NOMO-1 (cell line): ENCODE results near the gene MAGI1.

Experiments used
- DNase-seq, 2 experiments: peaks; one replicate each; lab custom pipeline; 2025; ENCODE audit not compliant: unreplicated experiment in 2 of 2; lab: John Stamatoyannopoulos, UW

Gene MAGI1

DNA sequence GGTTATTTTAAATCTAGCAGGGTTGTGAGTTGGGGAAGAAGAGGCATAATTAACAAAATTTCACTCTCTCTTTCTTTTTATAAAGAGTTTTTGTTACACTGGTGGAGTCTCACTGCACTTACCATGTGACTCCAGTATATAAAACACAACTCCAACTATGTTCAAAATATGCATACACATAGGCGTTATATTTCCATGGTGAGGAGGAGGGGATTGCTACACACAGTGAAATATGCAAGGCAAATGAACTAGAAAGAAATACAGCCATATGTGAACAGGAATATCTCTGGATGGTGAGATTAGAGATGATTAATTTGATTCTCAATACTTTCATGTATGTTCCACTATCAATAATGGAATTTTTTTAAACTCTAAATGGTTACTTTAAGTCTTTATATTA lies 385.0 kb downstream of the MAGI1 start:
- no peak for DNase-seq

DNA sequence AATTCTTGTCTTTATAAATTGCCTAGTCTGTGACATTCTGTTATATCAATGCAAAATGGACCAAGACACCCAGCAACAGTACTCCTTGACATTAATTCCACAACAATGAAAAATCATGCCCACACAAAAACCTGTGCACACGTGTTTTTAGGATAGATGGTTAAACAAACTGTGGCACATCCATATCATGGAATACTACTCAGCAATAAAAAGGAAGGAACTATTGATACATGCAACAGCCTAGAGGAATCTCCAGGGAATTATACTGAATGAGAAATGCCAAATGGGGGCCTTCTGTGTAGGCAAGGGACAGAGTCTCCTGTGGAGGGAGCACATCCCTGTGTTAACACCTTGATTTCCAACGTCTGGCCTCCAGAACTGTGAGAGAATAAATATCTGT lies 388.5 kb downstream of the MAGI1 start:
- DNase-seq = no peak

DNA sequence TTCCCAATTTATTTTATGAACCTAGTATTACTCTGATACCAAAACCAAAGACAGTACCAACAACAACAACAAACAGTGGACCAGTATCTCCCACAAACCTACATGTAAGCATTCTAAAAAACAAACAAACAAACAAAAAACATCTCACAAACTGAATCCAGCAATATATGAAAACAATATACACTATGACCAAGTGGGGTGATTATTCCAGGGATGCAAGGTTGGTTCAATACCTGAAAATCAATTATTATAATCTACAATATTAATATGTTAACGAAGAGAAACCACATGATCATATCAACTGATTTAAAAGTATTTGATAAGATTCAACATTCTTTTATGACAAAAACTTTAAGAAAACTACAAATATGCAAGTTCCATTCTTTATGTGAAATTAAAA lies 391.3 kb downstream of the MAGI1 start:
- no peak for DNase-seq

DNA sequence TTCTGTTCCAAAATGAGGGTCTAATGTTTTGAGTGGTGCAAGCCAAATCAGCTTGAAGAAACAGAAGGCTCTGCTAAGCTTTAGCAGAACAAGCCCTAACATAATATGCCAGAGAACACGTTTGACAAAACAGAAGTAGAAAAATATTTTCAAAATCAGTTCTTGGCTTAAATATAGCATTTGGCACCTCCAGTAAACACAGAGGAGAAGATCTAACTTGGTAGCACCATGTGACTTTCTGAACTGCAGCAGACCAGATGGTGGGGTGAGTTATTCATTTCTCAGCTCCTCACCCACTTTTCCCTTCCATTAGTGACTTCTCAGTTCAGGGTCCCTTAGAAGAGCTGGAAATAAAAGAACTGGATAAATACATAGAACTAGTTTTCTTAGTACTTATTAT lies 395.8 kb downstream of the MAGI1 start:
- no peak for DNase-seq

DNA sequence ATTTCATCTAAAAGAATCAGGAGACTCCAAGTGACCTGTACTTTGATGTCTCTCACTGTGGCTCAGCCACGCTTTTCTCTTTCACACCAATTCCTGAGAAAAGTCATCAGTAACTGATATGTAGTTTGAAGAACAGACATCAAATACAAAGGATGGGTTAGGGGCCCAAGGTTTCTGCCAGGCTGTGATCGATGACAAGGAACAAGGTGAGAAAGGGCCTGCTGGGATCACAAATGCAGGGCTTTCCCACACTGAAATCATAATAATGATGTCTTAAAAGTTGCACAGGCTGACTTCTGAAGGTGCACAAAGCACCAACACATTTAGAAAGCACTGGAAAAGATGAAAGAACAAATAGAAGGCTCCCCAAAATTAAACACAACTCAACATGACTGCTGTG lies 396.9 kb downstream of the MAGI1 start:
- no peak for DNase-seq

DNA sequence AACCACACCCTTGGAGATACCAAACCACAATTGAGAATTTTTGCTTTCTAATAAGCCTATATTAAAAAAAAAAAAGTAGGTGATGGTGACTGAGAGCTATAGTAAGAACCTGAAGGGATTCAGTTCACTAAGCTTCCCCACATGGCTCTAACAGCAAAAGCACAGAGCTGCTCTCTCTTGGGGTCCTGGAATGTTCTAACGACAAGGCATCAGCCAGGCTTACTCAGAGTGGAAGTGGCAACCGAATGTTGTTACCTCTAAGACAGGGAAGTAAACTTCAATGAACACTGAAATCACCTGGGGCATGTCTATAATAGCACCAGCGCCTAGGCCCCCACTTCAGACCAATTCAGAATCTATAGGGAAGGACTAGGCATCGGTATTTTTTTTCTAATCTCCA lies 397.7 kb downstream of the MAGI1 start:
- DNase-seq = no peak

DNA sequence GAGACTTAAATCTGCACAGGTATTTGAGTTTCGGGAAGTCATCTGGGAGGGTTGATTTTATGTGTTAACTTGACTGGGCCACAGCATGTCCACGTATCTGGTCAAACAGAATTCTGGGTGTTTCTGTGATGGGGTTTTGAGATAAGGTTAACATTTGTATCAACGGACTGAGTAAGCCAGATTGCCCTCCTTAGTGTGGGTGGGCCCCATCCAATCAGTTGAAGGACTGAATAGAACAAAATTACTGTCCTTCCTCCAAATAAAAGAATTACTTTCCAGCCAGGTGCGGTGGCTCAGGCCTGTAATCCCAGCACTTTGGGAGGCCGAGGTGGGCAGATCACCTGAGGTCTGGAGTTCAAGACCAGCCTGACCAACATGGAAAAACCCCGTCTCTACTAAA lies 399.3 kb downstream of the MAGI1 start:
- DNase-seq = no peak

DNA sequence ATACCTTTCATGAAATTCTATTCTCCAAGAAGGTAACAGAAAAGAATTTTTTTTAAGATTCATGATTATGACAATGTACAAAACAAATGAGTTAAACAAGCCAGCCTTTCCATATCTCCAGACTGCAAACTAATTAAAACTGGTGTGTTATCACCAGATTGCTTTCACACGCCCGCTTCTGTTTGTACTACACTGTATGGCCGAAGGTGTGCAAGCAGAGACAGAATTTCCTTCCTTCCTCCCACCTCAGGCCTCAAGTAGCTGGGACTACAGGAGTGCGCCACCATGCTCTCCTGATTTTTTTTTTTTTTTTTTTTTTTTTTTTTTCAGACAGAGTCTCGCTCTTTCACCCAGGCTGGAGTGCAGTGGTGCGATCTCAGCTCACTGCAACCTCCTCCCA lies 400.4 kb downstream of the MAGI1 start:
- no peak for DNase-seq

DNA sequence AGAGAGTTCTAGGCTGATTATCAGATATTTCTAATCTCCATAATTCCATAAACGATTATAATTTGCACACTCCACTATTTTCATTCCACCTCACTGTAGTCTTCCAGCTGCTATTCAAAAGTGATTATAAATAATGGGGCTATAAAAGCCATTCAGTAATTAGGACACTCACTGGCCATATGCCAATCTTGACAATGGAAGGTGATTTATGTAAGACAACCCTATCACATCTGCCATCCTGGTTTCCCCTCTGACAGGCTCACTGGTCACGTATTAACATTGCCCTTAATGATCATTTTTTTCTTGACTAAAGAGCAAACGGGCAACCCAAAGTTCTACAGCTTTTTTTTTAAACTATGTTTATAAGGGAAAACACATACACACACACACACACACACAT lies 402.4 kb downstream of the MAGI1 start:
- no peak for DNase-seq

DNA sequence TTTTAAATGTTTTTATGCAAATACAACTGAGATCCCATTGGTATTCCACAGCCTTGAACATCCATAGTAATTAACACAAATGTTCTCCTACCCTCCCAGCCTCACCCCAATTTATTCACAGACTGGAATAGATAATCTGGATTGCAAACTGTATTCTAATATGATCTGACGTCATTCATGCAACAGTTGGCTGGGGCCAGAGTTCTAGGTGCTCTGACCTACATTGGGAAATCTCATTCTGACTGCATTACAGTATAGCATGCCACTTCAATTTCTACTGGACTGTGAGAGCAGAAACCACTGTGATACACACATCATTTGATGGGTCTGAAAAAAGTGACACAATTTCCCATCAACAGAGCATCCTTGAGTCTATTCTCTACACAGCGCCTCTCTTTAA lies 403.1 kb downstream of the MAGI1 start:
- no peak for DNase-seq

DNA sequence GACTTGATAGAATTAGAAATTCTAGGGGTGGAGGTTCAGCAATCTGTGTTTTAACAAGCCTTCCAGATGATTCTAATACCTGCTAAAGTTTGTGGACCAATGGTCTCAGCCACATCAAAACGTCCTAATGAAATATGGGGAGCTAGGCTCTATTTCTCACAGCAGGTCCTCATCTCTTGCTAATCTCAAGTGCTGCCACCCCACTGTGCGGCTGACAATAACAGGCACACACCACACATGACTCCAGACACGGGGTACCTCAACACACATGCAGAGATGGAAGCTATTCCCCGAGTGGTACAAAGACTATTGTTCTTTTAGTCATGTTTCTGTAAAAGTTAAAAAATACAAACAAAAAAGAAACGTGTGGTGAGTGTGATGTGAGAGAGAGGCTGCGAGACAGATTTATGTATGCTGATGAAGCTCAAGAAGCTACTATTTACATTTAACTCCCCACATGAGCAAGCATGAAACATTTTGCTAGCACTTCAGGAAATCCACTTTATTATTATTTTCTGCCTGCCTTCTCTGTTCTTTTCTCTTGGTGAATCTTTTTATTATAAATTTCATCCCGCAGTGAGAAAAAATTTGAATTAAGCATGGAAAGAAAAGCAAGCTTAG lies 405.6 kb downstream of the MAGI1 start:
- no peak for DNase-seq

DNA sequence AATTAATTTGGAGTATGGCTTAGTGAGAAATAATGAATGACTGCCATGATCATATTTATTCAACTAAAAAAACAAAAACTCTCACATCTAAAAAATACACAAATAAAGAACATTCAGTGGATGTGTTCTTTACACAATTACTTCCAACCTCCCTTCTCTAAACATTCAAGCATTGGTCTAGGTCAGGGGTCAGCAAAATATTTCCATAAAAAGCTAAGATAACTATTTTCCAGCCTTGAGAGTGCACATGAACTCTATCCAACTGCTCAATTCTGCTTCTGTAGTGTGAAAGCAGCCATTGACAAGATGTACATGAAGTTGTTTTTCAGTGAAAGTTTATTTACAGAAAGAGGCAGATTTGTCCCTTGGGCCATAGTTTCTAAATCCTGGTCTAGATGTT lies 406.3 kb downstream of the MAGI1 start:
- no peak for DNase-seq

DNA sequence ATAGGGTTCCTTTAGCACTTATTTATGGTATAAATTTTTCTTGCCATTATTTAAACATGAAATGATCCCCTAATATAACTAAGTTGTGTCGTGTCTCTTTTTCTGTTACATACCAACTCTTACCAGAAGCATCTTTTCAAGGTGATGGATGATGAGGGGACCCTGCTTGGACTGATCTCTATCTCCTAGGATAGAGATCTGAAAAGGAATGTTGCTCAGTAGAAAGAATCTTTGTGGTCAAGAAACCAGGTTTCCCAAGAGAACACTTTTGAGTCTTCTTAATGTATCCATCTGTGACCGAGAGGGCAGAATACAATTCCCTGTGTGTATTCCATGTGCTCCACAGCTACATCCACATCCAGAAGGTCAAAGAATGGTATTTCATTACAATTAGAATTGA lies 409.7 kb downstream of the MAGI1 start:
- DNase-seq = no peak

DNA sequence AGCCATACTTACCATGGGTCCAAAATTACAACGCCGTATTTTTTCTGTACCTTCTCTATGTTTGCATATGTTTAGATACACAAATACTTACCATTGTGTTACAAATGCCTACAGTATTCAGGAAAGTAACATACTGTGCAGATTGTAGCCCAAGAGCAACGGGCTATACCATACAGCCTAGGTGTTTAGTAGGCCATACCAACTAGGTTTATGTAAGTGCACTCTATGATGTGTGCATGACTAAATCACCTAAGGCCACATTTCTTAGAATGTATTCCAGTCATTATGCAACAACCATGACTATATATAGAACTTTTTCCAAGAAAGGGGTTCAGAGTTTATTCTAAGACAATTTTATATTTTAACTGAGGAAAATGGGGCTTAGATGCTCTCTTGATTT lies 411.7 kb downstream of the MAGI1 start:
- no peak for DNase-seq

DNA sequence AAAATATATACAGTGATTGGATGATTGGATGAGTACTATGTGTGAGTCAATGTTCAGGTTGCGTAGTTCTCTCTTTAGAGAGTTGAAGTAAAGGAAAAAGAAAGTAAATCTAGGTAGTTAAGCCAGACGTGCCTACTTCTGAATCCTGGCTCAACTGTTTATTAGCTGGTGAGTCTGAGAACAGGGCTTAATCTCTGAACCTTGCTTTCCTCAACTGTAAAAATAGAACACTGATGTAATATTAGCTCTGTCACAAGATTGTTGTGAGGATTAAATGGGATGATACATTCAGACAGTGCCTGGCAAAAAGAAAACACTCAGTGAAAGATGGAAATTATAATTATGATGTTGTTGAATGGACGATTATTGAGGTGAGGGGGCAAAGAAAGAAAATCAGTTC lies 413.4 kb downstream of the MAGI1 start:
- no peak for DNase-seq

DNA sequence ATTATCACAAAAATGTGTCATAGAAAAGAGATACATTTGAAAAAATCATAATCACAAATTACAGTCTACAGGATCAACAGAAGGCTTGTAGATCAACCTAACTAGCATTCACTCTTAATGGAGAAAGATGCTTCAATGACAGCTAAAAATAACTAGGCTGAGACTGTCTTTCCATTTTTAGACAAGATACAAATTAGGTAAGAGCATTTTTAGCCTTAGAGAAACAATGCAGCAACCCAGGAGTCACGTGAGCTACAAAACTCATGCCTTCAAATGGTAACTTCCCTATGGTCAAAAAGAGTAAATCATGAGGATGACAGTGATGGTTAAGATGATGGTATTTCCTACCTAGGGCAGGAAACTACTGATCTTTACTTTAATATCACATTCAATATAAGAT lies 415.4 kb downstream of the MAGI1 start:
- DNase-seq = no peak

DNA sequence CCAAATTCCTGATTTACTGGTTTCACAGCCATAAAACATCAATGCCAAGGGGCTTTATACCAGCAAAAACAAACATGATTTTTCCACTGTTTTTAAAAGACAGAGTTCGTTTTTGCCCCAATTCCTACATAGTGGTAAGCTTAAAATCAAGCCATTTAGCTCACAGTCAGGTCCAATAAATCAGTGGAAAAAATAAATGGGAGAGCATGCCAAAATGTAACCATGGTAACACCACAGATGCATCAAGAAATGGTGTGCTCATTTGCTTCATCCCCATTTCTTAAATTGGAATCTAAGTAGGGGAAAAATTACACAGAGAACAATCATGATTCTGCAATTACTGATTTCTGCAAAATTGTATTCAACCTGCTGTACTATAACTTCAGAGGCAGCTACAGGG lies 418.8 kb downstream of the MAGI1 start:
- no peak for DNase-seq

DNA sequence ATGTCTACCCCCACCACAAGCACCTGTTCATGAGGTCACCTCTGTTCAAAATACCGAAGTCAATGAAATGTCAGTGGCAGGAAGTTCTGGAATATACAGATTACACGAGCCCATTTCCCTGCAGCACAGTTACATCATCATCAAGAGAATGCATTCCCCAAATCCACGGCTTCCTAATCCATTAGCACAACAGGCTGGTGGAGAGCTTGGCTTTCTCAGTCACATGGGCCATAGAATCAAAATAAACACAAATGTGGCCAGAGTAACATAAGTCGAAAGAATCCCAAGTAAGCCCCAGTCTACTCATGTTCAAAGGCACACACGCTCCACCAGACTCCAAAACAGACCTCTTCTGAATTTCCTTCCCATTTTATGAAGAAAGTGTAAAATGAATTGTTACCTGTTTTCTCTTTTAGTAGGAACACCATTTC lies 419.3 kb downstream of the MAGI1 start:
- no peak for DNase-seq

DNA sequence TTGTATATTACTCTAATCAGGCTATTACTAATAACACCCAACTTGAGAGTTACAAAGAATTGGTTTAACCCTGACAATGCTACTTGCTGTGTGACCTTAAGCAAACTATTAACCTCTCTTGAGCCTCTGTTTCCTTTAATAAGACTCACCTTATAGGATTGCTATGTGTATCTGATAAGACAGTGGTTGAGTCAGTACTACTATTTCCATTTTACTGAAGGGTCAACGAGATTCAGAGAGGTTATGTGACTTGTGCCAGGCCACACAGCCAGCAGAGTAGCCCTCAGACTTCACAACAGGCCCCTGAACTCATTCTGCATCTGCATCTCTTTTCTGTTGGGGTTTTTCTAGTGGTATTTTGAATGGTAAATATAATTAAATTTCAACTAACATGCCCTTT lies 420.1 kb downstream of the MAGI1 start:
- no peak for DNase-seq

DNA sequence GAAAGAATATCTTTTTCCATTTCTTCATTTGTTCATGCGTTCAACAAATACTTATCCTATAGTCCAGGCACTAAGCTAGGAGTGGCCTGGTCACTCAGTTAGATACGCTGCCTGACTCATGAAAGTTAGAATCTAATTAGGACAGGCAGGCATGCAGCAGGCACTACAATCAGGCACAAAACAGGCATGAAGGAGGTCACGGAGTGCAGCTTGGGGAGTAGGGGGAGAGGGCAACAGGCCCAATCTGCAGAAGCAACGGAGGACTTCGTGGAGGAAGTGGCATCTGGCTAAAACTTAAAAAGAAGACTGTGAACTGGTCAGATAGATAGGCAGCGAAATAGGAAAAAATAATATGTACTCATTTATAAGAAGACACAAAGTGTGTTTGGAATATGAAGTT lies 420.9 kb downstream of the MAGI1 start:
- DNase-seq = no peak

DNA sequence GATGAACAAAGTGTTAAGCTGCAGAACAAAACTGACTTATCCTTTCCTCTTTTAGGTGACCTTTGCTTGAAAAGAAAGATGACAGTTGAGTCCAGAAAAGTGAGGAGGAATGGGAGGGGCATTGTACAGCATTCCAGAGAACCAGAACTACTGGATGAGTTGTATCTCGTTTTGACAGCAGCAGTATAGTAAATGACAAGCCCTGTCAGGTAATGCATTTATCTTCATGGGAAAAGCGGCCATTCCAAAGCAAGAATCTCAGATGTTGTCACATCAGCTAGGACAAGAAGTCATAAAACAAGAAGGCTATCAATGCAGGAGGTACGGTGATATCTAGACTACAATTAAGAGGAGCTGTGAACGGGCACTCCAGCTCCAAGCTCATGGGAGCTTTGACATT lies 421.5 kb downstream of the MAGI1 start:
- DNase-seq = no peak

DNA sequence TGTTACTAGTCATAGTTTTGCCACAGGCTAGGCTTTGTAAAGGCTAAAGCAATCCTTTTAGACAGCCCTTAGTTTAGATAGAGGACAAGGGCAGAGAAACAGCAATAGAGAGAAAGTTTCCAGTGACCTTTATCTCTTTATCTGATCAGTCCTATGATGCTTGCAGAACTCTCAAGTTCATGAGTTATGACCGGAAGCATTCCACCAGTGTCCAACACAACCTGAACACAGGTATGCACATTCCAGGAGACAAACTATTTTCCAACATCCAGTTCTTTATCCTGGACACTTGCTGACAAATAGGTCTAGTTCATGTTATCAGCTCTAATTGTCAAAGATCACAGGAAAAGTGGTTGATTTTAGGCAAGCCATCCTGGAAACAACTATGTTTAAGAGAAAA lies 422.2 kb downstream of the MAGI1 start:
- DNase-seq = no peak

DNA sequence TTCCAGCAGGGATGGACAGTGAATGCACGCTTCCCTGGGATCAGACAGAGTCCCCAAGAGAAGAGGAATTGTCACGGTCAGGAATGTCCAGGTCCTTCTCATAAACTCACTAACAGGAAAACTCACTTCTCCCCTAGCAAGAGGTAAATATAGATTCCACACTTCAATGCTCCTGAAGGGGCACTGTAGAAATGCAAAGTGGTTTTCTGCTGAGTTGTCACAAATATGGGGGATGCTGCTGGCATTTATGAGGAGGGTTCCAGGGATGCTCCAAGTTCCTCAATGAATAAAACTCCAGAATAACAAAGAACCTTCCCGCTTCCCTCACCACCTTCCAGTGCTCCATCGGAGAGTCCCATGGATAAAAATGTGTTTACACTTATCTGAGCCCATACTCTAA lies 423.4 kb downstream of the MAGI1 start:
- DNase-seq = no peak

DNA sequence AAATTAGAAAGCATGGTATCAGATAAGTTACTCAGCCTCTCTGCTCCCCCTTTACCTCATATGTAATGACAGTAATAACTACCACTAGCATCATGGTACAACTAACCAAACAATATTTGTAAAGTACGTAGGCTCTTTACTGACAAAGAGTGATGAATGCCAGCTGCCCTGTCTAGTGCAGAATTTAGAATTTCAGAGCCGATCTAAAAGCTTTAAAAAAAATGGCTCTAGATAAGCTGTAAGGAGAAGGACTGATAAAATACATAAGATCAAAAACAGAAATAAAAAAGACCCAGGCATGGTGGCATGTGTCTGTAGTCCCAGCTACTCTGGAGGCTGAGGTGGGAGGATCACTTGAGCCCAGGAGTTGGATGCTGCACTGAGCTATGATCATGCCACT lies 424.1 kb downstream of the MAGI1 start:
- no peak for DNase-seq
